ENCODE measurements around the gene IL32. TPM values are rescaled to one million over a fixed set of nuclear protein-coding genes. Genes with fewer than 3 reads are reported as not detected.

The IL32 gene
- total RNA-seq, 1 donor from 2014 or later: 79.1 TPM

GRCh38 chr16:3118204-3118790, 52.9 kb downstream of the IL32 start:
- TF ChIP-seq, protein P1, sequence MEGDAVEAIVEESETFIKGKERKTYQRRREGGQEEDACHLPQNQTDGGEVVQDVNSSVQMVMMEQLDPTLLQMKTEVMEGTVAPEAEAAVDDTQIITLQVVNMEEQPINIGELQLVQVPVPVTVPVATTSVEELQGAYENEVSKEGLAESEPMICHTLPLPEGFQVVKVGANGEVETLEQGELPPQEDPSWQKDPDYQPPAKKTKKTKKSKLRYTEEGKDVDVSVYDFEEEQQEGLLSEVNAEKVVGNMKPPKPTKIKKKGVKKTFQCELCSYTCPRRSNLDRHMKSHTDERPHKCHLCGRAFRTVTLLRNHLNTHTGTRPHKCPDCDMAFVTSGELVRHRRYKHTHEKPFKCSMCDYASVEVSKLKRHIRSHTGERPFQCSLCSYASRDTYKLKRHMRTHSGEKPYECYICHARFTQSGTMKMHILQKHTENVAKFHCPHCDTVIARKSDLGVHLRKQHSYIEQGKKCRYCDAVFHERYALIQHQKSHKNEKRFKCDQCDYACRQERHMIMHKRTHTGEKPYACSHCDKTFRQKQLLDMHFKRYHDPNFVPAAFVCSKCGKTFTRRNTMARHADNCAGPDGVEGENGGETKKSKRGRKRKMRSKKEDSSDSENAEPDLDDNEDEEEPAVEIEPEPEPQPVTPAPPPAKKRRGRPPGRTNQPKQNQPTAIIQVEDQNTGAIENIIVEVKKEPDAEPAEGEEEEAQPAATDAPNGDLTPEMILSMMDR (IDR thresholded peaks at IDR 0.05): no peak
- ATAC-seq (no peak), DNase-seq (no peak)
- H3K36me3 ChIP-seq: peaks cover 56% of the 10 kb centered on the region
- H3K27me3 ChIP-seq (ENCODE audit: low read depth): no peaks in the 10 kb centered on the region
- no peaks in the 10 kb centered on the region for H3K9me3 ChIP-seq
- intact Hi-C loops (cut with DNase I): no loop called here
- H3K4me1 ChIP-seq: peaks cover 17% of the 10 kb centered on the region
- no peak overlapping the region for H3K27ac ChIP-seq
- H3K4me3 ChIP-seq: no peak overlapping the region

DNA sequence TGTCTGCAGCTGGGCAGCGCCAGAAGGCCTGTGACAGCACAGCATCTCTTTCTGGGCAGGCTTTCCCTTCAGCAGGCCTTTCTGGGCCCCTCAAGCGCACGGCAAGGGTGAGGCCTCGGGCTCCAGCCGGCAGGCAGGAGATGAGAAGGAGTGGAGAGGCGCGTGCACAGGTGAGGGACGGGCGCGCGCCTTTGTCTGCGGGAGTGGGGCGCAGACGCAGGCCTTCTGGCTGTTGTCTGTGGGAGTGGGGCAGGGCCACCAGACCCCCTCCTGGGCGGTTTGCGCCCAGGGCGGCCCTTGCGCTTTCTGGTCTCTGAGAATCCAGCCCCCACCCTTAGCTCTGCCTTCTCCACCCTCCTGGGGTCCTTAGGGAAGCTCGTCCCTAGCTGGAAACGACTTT, 53.4 kb downstream of the IL32 start:
- Histone ChIP-seq H3K27me3 (ENCODE audit: low read depth) (no peaks in the 10 kb centered on the region), H3K4me1 (peaks cover 17% of the 10 kb centered on the region), H3K4me3 (no peak overlapping the region), H3K36me3 (peaks cover 56% of the 10 kb centered on the region), H3K27ac (no peak overlapping the region), H3K9me3 (no peaks in the 10 kb centered on the region)
- ATAC-seq (no peak), DNase-seq (no peak)
- TF ChIP-seq, protein P1 (IDR thresholded peaks at IDR 0.05): no peak
- intact Hi-C loops (cut with DNase I): no loop called here

Other genes starting within 250 kb of the IL32 start
- gene PRSS21, start 248.4 kb upstream of the IL32 start, total RNA-seq: 26.5 TPM
- 4.5 TPM for gene ZG16B, start 235.3 kb upstream of the IL32 start, total RNA-seq
- gene PRSS22, start 207.5 kb upstream of the IL32 start, total RNA-seq: 15.3 TPM
- gene FLYWCH2, start 182.4 kb upstream of the IL32 start, total RNA-seq: 27.8 TPM
- 34.7 TPM for gene FLYWCH1, start 153.7 kb upstream of the IL32 start, total RNA-seq
- gene KREMEN2, start 101.4 kb upstream of the IL32 start, total RNA-seq: not detected
- gene PAQR4, start 96.3 kb upstream of the IL32 start, total RNA-seq: 10.8 TPM
- gene PKMYT1, start 85.2 kb upstream of the IL32 start, total RNA-seq: 4.0 TPM
- gene CLDN9, start 52.7 kb upstream of the IL32 start, total RNA-seq: 1.0 TPM
- gene CLDN6, start 47.5 kb upstream of the IL32 start, total RNA-seq: not detected
- 28.8 TPM for gene TNFRSF12A, start 45.3 kb upstream of the IL32 start, total RNA-seq
- 43.2 TPM for gene HCFC1R1, start 41.7 kb upstream of the IL32 start, total RNA-seq
- gene THOC6, start 41.6 kb upstream of the IL32 start, total RNA-seq: 26.8 TPM
- 19.5 TPM for gene BICDL2, start 28.7 kb upstream of the IL32 start, total RNA-seq
- gene MMP25, start 19.1 kb upstream of the IL32 start, total RNA-seq: 22.7 TPM
- gene ZSCAN10, start 33.7 kb downstream of the IL32 start, total RNA-seq: not detected
- gene ZNF205, start 46.9 kb downstream of the IL32 start, total RNA-seq: 11.9 TPM
- 10.2 TPM for gene ZNF213, start 69.4 kb downstream of the IL32 start, total RNA-seq
- not detected for gene OR1F1, start 122.6 kb downstream of the IL32 start, total RNA-seq
- gene ZNF200, start 169.5 kb downstream of the IL32 start, total RNA-seq: 12.0 TPM
- 13.5 TPM for gene MEFV, start 191.0 kb downstream of the IL32 start, total RNA-seq
- 23.2 TPM for gene ZNF263, start 217.9 kb downstream of the IL32 start, total RNA-seq
- gene TIGD7, start 239.8 kb downstream of the IL32 start, total RNA-seq: 5.3 TPM
- gene ZNF75A, start 239.9 kb downstream of the IL32 start, total RNA-seq: 32.4 TPM

All from lower lobe of right lung (tissue), 2 donors.